OCI-LY7 (cell line): ENCODE data around the gene CABLES1. TPM values are rescaled to one million over a fixed set of nuclear protein-coding genes. Genes with fewer than 3 reads are reported as not detected.

Experiments
- BruUV-seq: library from RNA; stranded (reverse); fragments of 400-500 nt; replicated peaks from 2 replicates; lab custom pipeline; 2021; lab: Mats Ljungman, UMichigan
- CTCF ChIA-PET: fragments of 300-600 bp; sonication (Branson Sonifier 250); formaldehyde crosslinking; loops from one replicate; lab custom pipeline; 2022; ENCODE audit warnings: antibody characterized with exemption; ENCODE audit not compliant: unreplicated experiment; lab: Charles Lee
- POLR2A ChIA-PET: fragments of 300-600 bp; sonication (Branson Sonifier 250); formaldehyde crosslinking; loops from one replicate; lab custom pipeline; 2022; ENCODE audit warnings: antibody characterized with exemption; lab: Charles Lee
- DNase-seq: peaks from one replicate; pipeline ENCODE4 v3.0.0-alpha.2; 2015; ENCODE audit warnings: low spot score
- H2AFZ ChIP-seq: fragments of 200-600 bp; sonication (generic), shearing (Covaris generic); 2 replicates; pipeline ENCODE4 v1.6.1; 2014; ENCODE audit warnings: mild to moderate bottlenecking, antibody characterized with exemption, low read length, moderate library complexity
- H3K27ac ChIP-seq: fragments of 200-600 bp; sonication (generic); 2 replicates; pipeline ENCODE4 v1.5.1; 2014; ENCODE audit warnings: mixed run types, low read depth, mild to moderate bottlenecking, moderate library complexity, low read length, inconsistent platforms; ENCODE audit not compliant: poor library complexity, severe bottlenecking
- H3K36me3 ChIP-seq: fragments of 200-600 bp; sonication (generic); 2 replicates; pipeline ENCODE4 v1.6.1; 2014; ENCODE audit warnings: mild to moderate bottlenecking, antibody characterized with exemption, low read length, moderate library complexity, mixed read lengths; ENCODE audit not compliant: insufficient read depth
- H3K4me1 ChIP-seq: fragments of 200-600 bp; sonication (generic); 2 replicates; pipeline ENCODE4 v1.5.1; 2014; ENCODE audit warnings: mild to moderate bottlenecking, low read length; ENCODE audit not compliant: insufficient read depth, poor library complexity, severe bottlenecking
- H3K4me2 ChIP-seq: fragments of 200-600 bp; sonication (generic); 2 replicates; pipeline ENCODE4 v1.6.1; 2014; ENCODE audit warnings: mild to moderate bottlenecking, low read length
- H3K4me3 ChIP-seq: fragments of 200-600 bp; sonication (generic); 2 replicates; pipeline ENCODE4 v1.5.1; 2014; ENCODE audit warnings: mild to moderate bottlenecking, low read depth, low read length; ENCODE audit not compliant: poor library complexity, severe bottlenecking
- H3K79me2 ChIP-seq: fragments of 200-600 bp; sonication (generic); 2 replicates; pipeline ENCODE4 v1.6.1; 2016; ENCODE audit warnings: low read depth, mild to moderate bottlenecking, low read length, moderate library complexity, mixed read lengths; ENCODE audit not compliant: insufficient read depth
- H3K9me2 ChIP-seq: fragments of 200-600 bp; sonication (generic); 2 replicates; pipeline ENCODE4 v1.6.1; 2016; ENCODE audit warnings: mild to moderate bottlenecking, low read length, mixed read lengths; ENCODE audit not compliant: insufficient read depth
- H3K9me3 ChIP-seq: fragments of 200-600 bp; sonication (generic); 2 replicates; pipeline ENCODE4 v1.6.1; 2014; ENCODE audit warnings: mild to moderate bottlenecking, mixed run types, low read length, mixed read lengths
- H4K20me1 ChIP-seq: fragments of 200-600 bp; sonication (generic); 2 replicates; pipeline ENCODE4 v1.6.1; 2014; ENCODE audit warnings: mild to moderate bottlenecking, antibody characterized with exemption, low read length, moderate library complexity, mixed read lengths; ENCODE audit not compliant: insufficient read depth
- EZH2phosphoT487 ChIP-seq: fragments of 200-600 bp; sonication (generic); IDR thresholded peaks from 2 replicates; pipeline ENCODE4 v1.6.1; 2018; ENCODE audit warnings: low read depth, borderline replicate concordance, mild to moderate bottlenecking, mixed run types, antibody characterized with exemption, low read length, moderate library complexity, mixed read lengths
- intact Hi-C: fragments of 100-400 bp; cut with micrococcal nuclease; formaldehyde crosslinking; loops from one replicate; pipeline ENCODE4 v1.10.0; 2022; ENCODE audit not compliant: unreplicated experiment
- total RNA-seq, 2 experiments: library from RNA; depleted of rRNA in 1 of 2; stranded (reverse); fragments of >200 nt in 1 of 2; shearing (Covaris generic) in 1 of 2; gene quantifications; 2 replicates each; pipeline ENCODE4 v1.2.3, GENCODE V29; 2014 to 2022
- TF ChIP-seq, protein P1 (sequence below): fragments of 200-600 bp; sonication (generic); conservative IDR thresholded peaks from 2 replicates; pipeline ENCODE4 v1.5.1; 2014; ENCODE audit warnings: mild to moderate bottlenecking, antibody characterized with exemption, low read length, moderate library complexity, mixed read lengths

Gene CABLES1
- total RNA-seq, 2 experiments from 2014 or later: 20.6 to 28.7 TPM

DNA sequence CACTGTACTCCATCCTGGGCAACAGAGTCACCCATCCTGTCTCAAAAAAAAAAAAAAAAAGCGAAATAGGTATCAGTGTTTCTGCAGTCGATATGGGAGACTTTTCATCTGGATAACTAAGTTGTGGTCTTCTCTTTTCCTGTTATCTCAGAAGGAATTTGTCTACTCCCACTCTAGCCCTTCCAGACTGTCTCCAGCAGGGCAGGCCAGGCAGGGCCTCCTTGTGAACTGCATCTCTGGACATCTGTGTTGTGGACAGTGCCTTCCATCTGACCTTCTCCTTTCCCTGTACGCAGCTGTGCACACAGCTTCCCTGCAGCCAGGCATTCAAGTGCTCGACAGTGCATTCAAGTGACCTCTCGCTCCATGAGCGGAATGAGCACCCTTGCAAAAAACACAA is 110.2 kb downstream of the CABLES1 start:
- no peak overlapping the region for H3K4me2 ChIP-seq
- no peak overlapping the region for H3K4me3 ChIP-seq
- H3K27ac ChIP-seq: no peak overlapping the region
- no peaks in the 10 kb centered on the region for H3K9me3 ChIP-seq
- no peak for TF ChIP-seq EZH2phosphoT487
- TF ChIP-seq, protein P1, sequence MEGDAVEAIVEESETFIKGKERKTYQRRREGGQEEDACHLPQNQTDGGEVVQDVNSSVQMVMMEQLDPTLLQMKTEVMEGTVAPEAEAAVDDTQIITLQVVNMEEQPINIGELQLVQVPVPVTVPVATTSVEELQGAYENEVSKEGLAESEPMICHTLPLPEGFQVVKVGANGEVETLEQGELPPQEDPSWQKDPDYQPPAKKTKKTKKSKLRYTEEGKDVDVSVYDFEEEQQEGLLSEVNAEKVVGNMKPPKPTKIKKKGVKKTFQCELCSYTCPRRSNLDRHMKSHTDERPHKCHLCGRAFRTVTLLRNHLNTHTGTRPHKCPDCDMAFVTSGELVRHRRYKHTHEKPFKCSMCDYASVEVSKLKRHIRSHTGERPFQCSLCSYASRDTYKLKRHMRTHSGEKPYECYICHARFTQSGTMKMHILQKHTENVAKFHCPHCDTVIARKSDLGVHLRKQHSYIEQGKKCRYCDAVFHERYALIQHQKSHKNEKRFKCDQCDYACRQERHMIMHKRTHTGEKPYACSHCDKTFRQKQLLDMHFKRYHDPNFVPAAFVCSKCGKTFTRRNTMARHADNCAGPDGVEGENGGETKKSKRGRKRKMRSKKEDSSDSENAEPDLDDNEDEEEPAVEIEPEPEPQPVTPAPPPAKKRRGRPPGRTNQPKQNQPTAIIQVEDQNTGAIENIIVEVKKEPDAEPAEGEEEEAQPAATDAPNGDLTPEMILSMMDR: no peak
- intact Hi-C loops: no loop called here
- H3K9me2 ChIP-seq: no peaks in the 10 kb centered on the region
- no peaks in the 10 kb centered on the region for H4K20me1 ChIP-seq
- peaks cover 38% of the 10 kb centered on the region for H3K4me1 ChIP-seq
- POLR2A ChIA-PET: interaction anchor here (0.7 kb wide), 2 partner anchors 189 to 211 kb away, joined by 7 read pairs; no protein-coding TSS in a partner anchor
- BruUV-seq: no TSS peak
- CTCF ChIA-PET: no interaction called here
- DNase-seq: no peak
- no peak overlapping the region for H2AFZ ChIP-seq
- H3K79me2 ChIP-seq: no peaks in the 10 kb centered on the region
- peaks cover 41% of the 10 kb centered on the region for H3K36me3 ChIP-seq

DNA sequence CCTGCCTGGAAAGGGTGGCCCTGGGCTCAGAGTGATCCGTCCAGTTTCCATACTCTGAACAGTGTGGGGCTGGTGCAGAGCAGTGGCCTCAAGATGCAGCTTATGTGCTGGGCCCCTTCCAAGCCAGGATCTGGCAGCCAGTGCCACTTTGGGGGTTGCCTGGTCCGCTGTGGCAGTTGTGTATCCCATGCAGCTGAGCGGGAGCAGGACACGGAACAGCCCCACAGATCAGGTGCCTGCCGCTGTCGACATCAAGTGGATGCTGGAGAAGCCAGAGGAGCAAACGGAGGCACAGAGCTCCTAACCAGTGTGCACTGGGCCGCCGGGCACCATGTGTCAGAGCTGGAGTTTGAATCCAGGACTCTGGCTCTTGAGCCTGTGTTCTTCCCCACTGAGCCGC is 112.0 kb downstream of the CABLES1 start:
- Histone ChIP-seq H2AFZ (no peak overlapping the region), H3K27ac (no peak overlapping the region), H3K79me2 (no peaks in the 10 kb centered on the region), H3K9me2 (no peaks in the 10 kb centered on the region), H3K36me3 (peaks cover 41% of the 10 kb centered on the region), H3K4me1 (peaks cover 21% of the 10 kb centered on the region), H4K20me1 (no peaks in the 10 kb centered on the region), H3K4me3 (no peak overlapping the region), H3K9me3 (no peaks in the 10 kb centered on the region), H3K4me2 (no peak overlapping the region)
- no peak for TF ChIP-seq EZH2phosphoT487
- TF ChIP-seq, protein P1: no peak
- DNase-seq: no peak
- no TSS peak for BruUV-seq
- intact Hi-C loops: no loop called here
- ChIA-PET POLR2A (interaction anchor here (1.2 to 1.9 kb wide), 2 partner anchors 12 to 19 kb away, joined by 3 to 5 read pairs; no protein-coding TSS in a partner anchor), CTCF (no interaction called here)

DNA sequence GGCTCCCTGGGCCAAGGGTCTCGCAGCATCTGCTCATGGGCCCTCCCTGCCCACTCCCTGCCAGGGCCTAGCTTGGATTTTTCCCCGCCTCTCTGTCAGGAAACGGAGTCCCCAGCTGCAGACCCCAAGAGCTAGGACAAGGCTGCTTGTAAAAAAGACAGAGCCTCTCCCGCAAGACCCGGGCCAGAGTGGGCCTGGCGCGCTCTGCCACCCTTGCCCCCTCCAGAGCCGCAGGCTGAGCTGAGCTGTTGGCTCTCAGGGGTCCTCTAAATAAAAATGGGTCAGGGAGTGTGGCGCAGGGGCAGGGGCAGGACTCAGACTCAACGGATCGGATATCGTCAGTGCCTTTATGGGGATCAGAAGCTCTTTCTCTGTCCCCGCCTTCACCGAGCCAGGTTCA is 112.6 kb downstream of the CABLES1 start:
- DNase-seq: no peak
- Histone ChIP-seq H3K27ac (no peak overlapping the region), H4K20me1 (no peaks in the 10 kb centered on the region), H3K36me3 (peaks cover 46% of the 10 kb centered on the region), H3K79me2 (no peaks in the 10 kb centered on the region), H3K4me2 (no peak overlapping the region), H2AFZ (no peak overlapping the region), H3K4me1 (peaks cover 15% of the 10 kb centered on the region), H3K4me3 (no peak overlapping the region), H3K9me2 (no peaks in the 10 kb centered on the region), H3K9me3 (no peaks in the 10 kb centered on the region)
- intact Hi-C loops: no loop called here
- ChIA-PET POLR2A (interaction anchor here (1.2 to 1.9 kb wide), 2 partner anchors 12 to 20 kb away, joined by 3 to 5 read pairs; no protein-coding TSS in a partner anchor), CTCF (no interaction called here)
- BruUV-seq: no TSS peak
- no peak for TF ChIP-seq EZH2phosphoT487
- TF ChIP-seq, protein P1: no peak
